ENCODE measurements around the gene SGPL1.

- TF ChIP-seq POLR2A (IDR thresholded peaks at IDR 0.05; ENCODE audit: low read depth) (no peak), CTCF (IDR thresholded peaks at IDR 0.05) (no peak), POLR2AphosphoS5 (IDR thresholded peaks at IDR 0.05) (no peak), EP300 (IDR thresholded peaks at IDR 0.05) (no peak)
Observed at GRCh38 chr10:70886921-70887665, 71.3 kb downstream of the SGPL1 start.

Measured in esophagus muscularis mucosa (tissue), 4 donors.